GM03348 (cell line): ENCODE results near the gene TNFRSF4.

Source experiments
- DNase-seq: peaks from one replicate; pipeline ENCODE4 v3.0.0; 2012; ENCODE audit warnings: low spot score

Gene TNFRSF4

DNA sequence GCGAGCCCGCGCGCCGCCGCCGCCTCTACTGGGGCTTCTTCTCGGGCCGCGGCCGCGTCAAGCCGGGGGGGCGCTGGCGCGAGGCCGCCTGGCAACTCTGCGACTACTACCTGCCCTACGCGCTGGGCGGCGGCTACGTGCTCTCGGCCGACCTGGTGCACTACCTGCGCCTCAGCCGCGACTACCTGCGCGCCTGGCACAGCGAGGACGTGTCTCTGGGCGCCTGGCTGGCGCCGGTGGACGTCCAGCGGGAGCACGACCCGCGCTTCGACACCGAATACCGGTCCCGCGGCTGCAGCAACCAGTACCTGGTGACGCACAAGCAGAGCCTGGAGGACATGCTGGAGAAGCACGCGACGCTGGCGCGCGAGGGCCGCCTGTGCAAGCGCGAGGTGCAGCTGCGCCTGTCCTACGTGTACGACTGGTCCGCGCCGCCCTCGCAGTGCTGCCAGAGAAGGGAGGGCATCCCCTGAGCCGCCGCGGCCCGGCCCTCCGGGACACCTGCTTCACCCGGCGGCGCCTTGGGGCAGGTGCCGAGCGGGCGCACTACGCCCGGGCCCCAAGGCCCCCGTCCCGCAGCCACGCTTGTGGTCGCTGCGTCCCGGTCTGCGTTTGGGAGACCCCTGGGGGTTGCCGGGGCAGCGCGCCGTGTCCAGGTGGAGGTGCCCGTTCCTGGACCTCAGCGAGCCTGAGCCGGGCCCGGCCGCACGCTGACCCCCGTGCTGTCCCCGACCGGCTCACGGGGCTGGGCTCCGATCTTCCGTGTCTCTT lies 19.0 kb upstream of the TNFRSF4 start:
- no peak for DNase-seq

DNA sequence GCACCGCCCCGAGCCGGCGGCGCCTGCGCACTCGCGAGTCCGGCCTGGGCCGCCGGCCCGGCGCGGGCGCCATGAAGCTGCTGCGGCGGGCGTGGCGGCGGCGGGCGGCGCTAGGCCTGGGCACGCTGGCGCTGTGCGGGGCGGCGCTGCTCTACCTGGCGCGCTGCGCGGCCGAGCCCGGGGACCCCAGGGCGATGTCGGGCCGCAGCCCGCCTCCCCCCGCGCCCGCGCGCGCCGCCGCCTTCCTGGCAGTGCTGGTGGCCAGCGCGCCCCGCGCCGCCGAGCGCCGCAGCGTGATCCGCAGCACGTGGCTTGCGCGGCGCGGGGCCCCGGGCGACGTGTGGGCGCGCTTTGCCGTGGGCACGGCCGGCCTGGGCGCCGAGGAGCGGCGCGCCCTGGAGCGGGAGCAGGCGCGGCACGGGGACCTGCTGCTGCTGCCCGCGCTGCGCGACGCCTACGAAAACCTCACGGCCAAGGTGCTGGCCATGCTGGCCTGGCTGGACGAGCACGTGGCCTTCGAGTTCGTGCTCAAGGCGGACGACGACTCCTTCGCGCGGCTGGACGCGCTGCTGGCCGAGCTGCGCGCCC lies 18.3 kb upstream of the TNFRSF4 start, which contains the start of gene B3GALT6:
TSS of gene B3GALT6 (plus strand) at position 30 of the 588 bp plus-strand sequence. CDS start at position 72, 42 bp downstream.
- DNase-seq: no peak

- peak; percentile 100 for DNase-seq
Observed at GRCh38 chr1:1231400-1232207, 17.7 kb upstream of the TNFRSF4 start, which contains the start of gene SDF4. Gene SDF4, minus strand, starts transcription at chr1:1232001. Its CDS starts 3,229 bp downstream, at chr1:1228772.

DNA sequence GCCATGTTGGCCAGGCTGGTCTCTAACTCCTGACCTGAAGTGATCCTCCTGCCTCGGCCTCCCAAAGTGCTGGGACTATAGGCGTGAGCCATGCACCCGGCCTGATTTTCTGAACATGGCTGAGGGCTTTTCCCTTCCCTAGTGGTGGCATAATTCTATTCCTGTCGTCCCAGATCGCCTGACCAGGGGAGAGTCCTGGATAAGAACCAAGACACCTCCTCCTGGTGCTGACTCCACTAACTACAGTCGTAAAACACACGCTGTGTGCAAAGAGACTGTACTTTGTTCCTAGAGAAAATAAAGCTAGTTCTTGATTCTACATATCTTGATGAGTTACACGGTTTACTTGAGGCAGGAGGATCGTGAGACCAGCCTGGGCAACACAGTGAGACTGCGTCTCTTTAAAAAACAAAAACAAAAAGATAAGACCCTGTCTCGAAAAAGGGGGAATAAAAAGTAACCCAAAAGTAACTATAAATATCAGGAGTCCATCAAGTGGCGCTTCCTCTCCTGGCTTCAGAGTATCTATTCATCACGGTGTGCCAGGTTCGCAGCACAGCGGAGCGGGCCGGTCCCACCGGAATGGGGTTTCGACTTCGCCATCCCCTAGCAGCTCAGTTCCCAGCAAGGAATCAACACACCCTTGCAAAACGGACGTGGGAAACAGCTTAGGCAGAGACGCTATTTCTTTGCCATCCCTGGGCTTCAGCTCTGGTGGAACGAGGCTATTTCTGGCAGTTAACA lies 16.9 kb upstream of the TNFRSF4 start:
- peak; percentile 86 for DNase-seq

GRCh38 chr1:1229770-1230169 lies 15.8 kb upstream of the TNFRSF4 start:
- no peak for DNase-seq

- no peak for DNase-seq
Observed at GRCh38 chr1:1228596-1229321, 14.8 kb upstream of the TNFRSF4 start.

GRCh38 chr1:1228187-1228586 lies 14.2 kb upstream of the TNFRSF4 start:
- no peak for DNase-seq

DNA sequence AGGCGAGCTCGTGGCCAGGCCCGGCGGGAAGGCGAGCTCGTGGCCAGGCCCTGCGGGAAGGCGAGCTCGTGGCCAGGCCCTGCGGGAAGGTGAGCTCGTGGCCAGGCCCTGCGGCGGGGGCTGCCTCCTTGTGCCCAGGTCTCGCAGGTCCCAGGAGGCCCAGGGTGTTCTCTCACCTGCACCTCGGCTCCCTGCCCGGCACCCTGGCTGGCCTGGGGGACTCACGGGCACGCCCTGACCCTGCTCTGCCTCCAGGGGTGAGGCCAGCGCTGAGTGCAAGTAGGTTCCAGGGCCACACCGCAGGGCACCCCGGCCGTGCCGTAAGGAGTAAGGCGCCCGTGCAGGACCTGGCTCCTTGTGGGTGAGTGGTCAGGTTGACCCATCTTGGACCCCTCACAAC lies 13.4 kb upstream of the TNFRSF4 start:
- no peak for DNase-seq

- no peak for DNase-seq
Observed at GRCh38 chr1:1226566-1227362, 12.8 kb upstream of the TNFRSF4 start.

DNA sequence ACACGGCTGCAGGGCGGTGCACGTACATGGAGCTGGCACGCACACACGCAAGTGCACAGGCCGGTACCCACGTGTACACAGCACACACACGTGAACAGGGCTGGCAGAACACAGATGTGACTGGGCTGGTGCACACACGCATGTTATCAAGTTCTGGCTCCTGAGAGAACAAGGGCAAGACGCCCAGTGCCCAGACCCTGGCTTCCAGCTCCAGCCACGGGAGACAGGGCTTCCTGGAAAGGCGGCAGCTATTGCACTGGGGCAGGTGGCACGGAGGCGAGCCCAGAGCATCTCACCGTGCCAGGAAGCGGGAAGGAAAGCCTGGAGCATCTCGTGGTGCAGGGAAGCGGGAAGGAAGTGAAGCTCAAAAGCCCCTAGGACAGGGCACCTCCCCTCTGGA lies 12.0 kb upstream of the TNFRSF4 start:
- no peak for DNase-seq

DNA sequence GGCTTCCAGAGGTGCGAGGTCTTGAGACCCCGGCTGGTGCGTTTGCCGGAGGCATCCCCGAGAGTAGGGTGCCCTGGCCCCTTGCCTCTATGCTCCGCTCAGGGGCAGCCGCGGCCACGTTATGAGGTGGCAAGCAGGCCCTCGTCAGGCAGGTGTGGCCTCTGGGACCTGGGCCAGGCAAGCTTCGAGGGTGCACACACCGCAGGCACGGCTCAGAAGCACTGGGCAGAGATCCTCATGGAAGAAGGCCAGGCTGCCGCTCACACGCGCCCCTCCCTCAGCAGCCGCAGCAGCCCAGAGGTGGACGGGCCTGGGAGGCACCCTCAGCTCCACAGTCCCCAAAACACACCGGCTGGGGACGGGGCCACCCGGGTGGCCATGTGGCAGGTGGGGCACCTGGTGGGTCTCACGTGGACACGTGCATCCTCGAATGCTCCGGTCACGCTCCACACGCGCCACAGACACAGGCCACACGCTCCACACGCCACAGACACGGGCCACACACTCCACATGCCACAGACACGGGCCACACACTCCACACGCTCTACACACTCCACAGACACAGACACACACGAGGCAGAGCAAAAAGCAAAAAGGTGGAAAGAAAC lies 11.4 kb upstream of the TNFRSF4 start:
- DNase-seq: no peak

DNA sequence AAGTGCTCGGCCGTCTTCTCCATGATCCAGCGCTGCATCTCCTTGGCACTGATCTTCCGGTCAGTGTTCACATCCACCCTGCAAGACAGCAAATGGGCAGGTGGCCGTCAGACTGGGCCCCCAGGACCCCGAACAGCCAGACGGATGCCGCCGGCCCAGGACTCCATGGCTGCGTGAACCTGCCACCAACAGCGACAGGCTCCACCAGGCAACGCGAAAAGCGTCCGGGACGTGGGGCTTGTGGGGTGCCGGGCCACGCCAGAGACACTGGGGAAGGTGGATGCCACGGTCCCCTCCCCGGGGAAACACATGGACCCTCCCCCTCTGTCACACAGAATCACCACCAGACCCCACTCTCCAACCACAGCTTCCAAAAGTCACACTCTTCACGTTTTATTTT lies 9.9 kb upstream of the TNFRSF4 start:
- DNase-seq: no peak

- no peak for DNase-seq
Observed at GRCh38 chr1:1223321-1223720, 9.4 kb upstream of the TNFRSF4 start.

- DNase-seq: no peak
Observed at GRCh38 chr1:1222575-1223225, 8.7 kb upstream of the TNFRSF4 start.

GRCh38 chr1:1221887-1222574 lies 8.1 kb upstream of the TNFRSF4 start:
- no peak for DNase-seq

DNA sequence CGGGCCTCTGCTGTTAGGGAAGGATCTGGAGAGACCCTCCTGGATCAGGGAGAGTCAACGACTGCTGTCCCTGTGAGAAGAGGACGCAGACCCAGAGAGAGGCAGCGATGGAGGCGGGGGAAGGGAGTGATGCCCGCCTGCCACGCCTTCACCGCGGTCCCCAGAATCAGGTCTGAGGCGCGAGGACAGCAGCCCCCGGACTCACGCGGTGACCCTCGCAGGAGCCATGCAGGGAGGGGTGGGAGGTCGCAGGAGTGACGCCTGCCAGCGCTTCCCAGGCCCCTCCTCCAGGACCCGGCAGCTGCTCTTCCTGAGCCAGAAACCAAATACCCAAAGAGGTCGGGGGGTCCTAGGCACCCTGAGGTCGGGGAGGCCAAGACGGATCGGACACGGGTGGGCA lies 6.2 kb upstream of the TNFRSF4 start:
- no peak for DNase-seq

DNA sequence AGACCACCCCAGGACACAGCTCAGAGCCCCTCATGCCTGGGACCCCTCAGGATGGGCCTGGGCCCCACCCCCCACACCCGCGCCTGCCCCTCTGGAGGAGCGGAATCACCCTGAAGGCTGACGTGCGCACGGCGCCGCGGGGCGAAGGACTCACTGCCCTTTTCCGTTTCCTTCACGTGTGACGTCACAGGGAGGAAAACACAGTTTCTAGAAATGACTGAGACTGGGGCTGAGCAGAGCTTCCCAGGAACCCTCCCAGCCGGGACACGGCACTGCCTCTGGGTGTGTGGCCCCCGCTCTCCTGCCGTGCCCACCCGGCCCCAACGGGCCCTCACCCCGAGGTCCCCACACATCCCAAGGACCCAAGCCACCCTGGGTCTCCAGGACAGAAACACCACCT lies 5.4 kb upstream of the TNFRSF4 start:
- DNase-seq: no peak

DNA sequence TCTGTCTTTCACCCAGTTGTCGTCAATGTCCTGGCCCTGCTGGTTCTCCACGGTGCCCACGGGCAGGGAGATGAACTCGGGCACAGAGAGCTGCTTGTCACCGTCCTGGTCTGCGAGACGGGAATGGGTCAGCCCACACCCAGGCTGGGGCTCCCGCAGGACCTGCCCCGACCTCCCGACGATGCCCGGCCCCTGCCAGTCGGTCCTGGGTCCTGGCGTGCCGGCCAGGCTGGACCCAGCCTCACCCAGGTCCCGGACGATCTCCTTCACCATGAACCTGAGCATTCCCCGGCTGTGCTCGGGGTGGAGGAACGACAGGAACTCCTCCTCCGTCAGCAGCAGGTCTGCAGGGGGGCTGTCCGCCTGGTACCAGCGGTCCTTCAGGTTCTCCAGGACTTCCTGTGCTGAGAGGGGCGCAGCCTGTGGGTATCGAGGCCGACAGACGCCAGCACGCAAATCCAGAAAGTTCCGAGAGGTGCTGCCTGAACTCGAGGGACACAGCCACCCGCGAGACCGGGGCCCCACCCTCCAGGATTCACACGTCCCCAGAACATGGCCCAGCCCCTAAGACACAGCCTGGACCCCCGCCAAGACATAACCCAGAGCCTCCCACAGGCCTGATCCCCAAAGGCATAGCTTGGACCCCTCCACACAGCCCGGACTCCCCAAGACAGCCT lies 4.7 kb upstream of the TNFRSF4 start:
- DNase-seq: no peak
